HFF-Myc (cell line): ENCODE results near the gene MTURN.

ENCODE experiments used
- DNase-seq: peaks from one replicate; pipeline ENCODE4 v3.0.0-alpha.2; 2011; ENCODE audit warnings: low read depth; ENCODE audit errors: extremely low read depth
- H3K4me3 ChIP-seq: replicated peaks from 2 replicates; pipeline ENCODE4 v1.5.1; 2011; ENCODE audit warnings: low read depth, mild to moderate bottlenecking, control low read depth, low read length
- CTCF ChIP-seq: IDR thresholded peaks from 2 replicates; pipeline ENCODE4 v1.5.1; 2012; ENCODE audit warnings: mild to moderate bottlenecking, low read depth, low read length, control low read depth; ENCODE audit errors: missing control alignments

The MTURN gene

GRCh38 chr7:30148951-30149459 is 14.2 kb downstream of the MTURN start:
- TF ChIP-seq CTCF: no peak
- no peak overlapping the region for H3K4me3 ChIP-seq
- no peak for DNase-seq

- no peak for TF ChIP-seq CTCF
- no peak for DNase-seq
- H3K4me3 ChIP-seq: no peak overlapping the region
Measured at GRCh38 chr7:30149640-30150272, 15.0 kb downstream of the MTURN start.

- TF ChIP-seq CTCF: no peak
- no peak overlapping the region for H3K4me3 ChIP-seq
- no peak for DNase-seq
Measured at GRCh38 chr7:30150711-30151110, 15.9 kb downstream of the MTURN start.

GRCh38 chr7:30154111-30154587 is 19.4 kb downstream of the MTURN start:
- H3K4me3 ChIP-seq: no peak overlapping the region
- no peak for TF ChIP-seq CTCF
- no peak for DNase-seq

GRCh38 chr7:30155481-30155880 is 20.7 kb downstream of the MTURN start:
- no peak for TF ChIP-seq CTCF
- DNase-seq: no peak
- H3K4me3 ChIP-seq: no peak overlapping the region

GRCh38 chr7:30157204-30157603 is 22.4 kb downstream of the MTURN start:
- no peak for DNase-seq
- no peak overlapping the region for H3K4me3 ChIP-seq
- TF ChIP-seq CTCF: no peak

- TF ChIP-seq CTCF: no peak
- no peak for DNase-seq
- no peak overlapping the region for H3K4me3 ChIP-seq
Measured at GRCh38 chr7:30159163-30159562, 24.4 kb downstream of the MTURN start.
